NCI-H1930 (cell line): ENCODE results near the gene DCUN1D4.

Experiments used
- DNase-seq, 2 experiments: peaks; one replicate each; lab custom pipeline; 2025; lab: John Stamatoyannopoulos, UW

DCUN1D4 gene

GRCh38 chr4:51842554-51843308 lies at the start of gene DCUN1D4:
TSS of gene DCUN1D4 (plus strand) at chr4:51843153. CDS start at chr4:51843243, 90 bp downstream.
- DNase-seq: peak; percentile 98

- DNase-seq: no peak
Measured at GRCh38 chr4:51820443-51821234, 22.3 kb upstream of the DCUN1D4 start.

- no peak for DNase-seq
Measured at GRCh38 chr4:51825341-51825740, 17.6 kb upstream of the DCUN1D4 start.

DNA sequence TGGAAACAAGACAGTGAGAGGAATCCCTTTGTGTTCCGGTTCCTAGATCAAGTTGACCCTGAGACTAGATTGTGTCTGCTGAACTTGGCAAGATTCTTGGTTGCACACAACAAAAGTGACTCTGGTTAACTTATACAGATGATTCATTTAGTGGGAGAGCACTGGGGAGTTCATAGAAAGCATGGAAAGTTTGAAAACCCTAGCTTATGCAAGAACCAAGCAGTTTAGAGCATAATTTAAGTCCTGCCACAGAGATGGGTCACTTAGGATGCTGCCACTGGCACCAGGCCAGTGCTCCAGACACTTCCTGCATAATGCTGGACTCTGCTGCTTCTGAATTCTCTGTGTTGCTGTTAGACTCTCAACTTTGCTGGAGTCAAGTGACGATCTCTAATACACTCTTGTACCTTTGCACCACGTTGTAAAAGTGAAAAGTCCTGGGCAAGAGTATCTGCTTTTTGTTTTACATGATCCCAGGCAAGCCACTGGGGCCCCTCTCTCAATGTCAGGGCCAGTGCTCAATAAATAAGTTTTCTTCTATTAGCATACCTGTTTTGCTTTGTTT lies 12.7 kb upstream of the DCUN1D4 start:
- no peak for DNase-seq

DNA sequence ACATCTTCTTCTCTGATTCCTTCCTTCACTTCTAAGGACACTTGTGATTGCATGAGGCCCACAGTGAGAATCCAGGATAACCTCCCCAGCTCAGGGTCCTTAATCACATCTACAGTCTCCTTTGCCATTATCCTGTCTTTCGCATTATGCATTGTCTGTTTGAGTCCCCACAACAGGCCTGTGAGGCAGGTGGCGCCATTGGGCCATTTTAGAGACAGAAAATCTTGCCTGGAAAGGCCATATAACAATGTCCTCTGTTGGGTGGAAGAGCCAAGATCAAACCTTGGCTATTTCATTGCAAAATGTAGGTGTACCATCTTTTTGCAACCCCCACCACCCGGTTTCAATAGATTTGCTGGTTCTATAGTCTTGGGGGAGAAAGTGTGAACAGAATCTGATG lies 11.8 kb upstream of the DCUN1D4 start:
- peak in 1 of 2 experiments; percentile 31 for DNase-seq

DNA sequence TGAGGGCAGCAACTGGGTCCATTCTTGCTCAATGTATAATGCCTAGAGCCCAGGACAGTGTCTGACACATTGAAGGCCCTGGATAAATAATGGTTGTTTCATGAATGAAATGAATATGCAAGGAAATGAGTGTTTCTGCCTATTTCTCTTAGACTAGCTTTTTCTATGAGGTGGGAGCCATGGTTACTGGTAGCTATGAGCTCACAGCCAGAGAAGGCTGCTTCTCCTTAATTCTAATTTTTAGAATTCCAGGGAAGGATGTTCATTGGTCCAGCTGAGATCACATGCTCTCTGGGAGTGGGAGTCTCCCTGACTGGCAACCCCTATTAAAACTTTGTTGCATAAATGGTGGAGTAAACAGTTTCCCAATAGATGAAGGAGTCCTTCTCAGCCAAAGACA lies 9.7 kb upstream of the DCUN1D4 start:
- DNase-seq: no peak

GRCh38 chr4:51835079-51835478 lies 7.9 kb upstream of the DCUN1D4 start:
- no peak for DNase-seq

GRCh38 chr4:51835855-51836254 lies 7.1 kb upstream of the DCUN1D4 start:
- DNase-seq: no peak

- DNase-seq: no peak
Measured at GRCh38 chr4:51836549-51836948, 6.4 kb upstream of the DCUN1D4 start.

GRCh38 chr4:51840781-51841180 lies 2.2 kb upstream of the DCUN1D4 start:
- DNase-seq: no peak

- no peak for DNase-seq
Measured at GRCh38 chr4:51842167-51842553, 793 bp upstream of the DCUN1D4 start.

- DNase-seq: peak; percentile 7 to 23
Measured at GRCh38 chr4:51843309-51844152, 578 bp downstream of the DCUN1D4 start.

DNA sequence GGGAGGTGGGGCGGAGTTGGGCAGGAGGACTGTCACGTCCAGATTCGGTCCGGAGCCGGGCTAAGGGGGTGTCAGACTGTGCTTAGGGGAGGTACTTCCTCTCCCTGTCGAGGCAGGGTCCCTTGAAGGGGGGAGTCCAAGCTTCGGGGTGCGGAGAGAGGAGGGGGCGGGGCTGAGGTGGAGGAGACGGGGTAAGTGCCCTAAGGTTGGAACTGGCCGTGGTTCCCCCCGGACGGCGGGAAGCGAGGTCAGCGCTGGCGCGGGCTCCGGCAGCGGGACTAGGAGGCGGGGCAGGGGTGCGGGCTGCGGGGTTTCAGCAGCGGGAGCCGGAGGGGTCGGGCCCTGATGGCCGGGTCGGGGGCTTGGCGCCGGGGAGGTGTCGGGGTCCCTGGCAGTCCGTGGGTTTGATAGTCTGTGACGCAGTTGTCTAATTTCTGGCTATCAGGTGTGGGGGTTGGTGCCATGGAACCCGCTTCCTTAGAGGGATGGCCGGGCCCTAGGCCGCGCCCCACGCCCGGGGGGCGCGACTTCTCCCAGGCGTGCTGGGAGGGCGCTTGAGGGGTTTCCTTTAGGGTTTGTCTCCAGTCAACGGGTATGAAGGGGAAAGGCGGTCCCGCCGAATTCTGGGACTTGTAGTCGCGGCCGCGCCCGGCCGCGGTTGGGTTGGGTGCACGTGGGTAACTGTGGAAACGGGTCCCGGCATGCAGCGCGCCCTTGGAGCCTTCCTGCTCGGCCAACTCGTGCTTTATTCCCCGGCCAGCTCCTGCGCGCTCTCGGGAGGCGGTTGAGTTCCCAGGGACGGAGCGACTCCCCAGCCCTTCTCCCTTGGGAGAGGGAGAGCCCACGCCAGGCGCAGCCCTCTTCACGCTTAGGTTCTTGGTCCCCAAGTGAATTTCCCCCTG lies 1.5 kb downstream of the DCUN1D4 start:
- DNase-seq: peak; percentile 78 to 82

- DNase-seq: no peak
Measured at GRCh38 chr4:51845055-51845426, 2.1 kb downstream of the DCUN1D4 start.

DNA sequence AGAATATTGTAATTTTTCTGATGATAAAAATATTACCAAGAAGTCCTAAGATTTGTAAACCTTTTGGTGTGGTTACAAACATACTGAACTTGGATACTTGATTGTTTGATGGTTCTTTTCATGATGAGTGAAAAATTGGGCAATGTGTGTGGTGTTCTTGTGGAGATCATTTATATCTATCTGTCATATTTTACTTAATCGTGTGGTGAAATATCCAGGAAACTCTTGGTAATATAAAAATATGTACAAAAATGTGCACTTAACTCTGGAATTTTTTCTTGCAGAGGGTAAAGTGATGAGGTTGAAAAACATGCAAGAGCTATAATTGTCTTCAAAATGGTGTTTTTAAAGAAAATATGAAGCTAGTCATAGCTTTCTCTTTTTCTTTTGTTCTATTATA lies 2.8 kb downstream of the DCUN1D4 start:
- DNase-seq: no peak

GRCh38 chr4:51849430-51849829 lies 6.5 kb downstream of the DCUN1D4 start:
- DNase-seq: no peak

DNA sequence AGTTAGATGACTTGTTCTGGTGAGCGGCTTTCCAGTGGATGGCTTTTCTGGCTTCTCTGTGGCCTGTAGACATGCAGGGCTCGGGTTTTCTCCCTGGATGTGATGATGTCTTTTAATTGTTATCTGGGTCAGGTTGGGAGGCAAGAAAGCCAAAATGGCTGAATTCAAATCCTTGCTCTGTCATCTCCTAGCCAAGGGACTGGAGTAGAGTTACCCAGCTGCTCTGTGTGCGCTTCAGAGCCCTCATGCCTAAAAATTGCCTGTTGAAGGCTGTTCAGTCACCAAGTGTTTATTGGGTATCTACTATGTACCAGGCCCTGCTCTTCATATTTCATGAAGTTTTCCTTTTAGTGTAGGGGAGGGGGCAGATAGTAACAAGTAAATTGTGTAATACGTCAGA lies 7.3 kb downstream of the DCUN1D4 start:
- DNase-seq: no peak

DNA sequence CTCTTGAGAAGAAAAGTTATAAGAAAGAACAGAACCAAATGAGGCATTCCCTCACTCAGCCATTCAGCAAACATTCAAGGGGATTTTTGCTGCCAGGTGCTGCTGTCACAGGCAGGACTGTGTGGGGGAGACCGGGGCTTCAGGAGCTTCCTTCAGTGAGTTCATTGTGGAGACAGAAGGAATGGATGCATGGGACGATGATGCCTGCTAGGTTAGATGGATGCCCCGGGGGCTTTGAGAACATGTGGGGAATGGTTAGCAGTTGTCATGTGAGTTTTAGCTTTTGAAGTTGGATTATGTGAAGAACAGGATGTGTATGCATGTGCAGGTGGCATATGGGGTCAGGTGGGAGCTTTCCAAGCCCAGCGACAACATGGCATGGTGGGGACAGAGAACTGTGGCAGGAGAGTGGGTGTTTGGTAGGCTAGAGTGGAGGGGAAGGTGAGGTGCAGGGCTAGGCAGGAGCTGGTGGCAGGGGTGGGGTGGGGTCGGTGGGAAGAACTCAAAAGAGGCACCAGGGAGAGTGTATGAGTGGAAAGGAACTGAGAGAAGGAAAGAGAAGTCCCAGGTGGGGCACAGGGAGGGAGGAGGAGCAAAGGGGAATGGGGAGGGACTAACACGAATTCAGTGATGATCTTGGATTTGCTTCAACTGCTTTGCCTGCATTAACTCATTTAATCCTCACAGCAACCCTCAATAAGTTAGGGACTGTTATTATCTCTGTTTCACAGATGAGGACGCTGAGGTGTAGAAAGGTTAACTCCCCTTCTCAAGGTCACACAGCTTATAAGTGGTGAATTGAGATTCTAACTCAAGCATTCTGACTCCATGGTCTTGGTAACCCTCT lies 8.4 kb downstream of the DCUN1D4 start:
- no peak for DNase-seq

DNA sequence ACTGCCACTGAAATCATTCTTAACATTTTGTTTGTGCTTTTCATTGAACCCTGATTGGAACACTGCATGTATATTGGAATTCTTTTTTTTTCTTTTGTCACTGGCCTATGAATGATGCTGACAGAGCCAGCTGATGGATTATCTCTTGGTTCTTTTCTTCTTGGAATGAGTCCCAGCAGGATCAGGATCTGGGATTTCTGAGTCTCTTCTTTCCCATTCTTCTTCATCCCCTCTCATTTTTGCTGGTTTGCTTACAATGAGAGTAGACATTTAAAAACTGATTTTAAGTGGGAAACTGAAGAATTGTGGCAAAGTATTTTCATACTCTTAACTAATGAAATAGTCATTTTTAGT lies 9.0 kb downstream of the DCUN1D4 start:
- no peak for DNase-seq

- DNase-seq: no peak
Measured at GRCh38 chr4:51853027-51853682, 10.2 kb downstream of the DCUN1D4 start.
